ENCODE results near the gene MXI1.

Gene MXI1

DNA sequence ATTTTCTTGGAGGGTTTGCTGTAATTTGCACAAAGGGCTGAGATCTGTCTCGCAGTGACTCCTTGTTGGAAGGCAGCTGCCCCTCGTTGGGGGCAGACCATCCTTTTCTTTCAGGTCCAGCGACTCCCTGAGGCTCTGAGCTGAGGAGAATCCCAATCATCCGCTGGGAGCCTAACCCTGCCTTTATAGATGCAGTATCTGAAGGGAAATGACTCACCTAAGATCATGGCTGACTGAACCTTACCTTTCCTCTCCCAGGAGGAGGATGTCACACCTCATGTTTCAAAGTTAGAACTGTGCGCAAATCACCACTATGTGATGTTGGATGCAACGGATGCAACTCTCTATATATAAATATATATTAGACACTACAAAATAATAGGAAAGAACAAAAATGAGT, 36.4 kb upstream of the MXI1 start:
- in situ Hi-C loops (cut with MboI; ENCODE audit: low pct_unique_long_range_greater_than_20kb, low sequenced_read_pairs, unreplicated experiment) = no loop called here
- TF ChIP-seq, protein P1, sequence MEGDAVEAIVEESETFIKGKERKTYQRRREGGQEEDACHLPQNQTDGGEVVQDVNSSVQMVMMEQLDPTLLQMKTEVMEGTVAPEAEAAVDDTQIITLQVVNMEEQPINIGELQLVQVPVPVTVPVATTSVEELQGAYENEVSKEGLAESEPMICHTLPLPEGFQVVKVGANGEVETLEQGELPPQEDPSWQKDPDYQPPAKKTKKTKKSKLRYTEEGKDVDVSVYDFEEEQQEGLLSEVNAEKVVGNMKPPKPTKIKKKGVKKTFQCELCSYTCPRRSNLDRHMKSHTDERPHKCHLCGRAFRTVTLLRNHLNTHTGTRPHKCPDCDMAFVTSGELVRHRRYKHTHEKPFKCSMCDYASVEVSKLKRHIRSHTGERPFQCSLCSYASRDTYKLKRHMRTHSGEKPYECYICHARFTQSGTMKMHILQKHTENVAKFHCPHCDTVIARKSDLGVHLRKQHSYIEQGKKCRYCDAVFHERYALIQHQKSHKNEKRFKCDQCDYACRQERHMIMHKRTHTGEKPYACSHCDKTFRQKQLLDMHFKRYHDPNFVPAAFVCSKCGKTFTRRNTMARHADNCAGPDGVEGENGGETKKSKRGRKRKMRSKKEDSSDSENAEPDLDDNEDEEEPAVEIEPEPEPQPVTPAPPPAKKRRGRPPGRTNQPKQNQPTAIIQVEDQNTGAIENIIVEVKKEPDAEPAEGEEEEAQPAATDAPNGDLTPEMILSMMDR (IDR thresholded peaks at IDR 0.05; ENCODE audit: extremely low read depth, insufficient read depth, missing control alignments) = no peak
- DNase-seq (ENCODE audit: low spot score) = no peak

DNA sequence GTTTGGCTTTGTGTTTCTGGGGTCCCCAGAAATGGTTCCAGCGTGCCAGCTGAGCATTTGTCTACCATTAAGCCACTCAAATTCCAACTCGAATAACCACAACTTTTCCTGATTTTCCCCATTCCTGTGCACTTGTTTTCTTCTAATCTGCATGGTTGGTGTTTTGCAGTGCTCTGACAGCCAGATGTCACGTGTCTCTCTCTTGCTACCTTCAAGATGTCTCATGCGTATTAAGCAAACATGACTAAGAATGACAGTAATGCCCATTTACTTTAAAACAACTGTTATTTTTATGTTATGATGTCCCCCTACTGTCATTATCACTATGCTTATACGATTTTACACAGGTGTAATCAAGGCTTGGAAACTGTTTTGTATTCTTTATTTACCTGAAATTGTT, 35.2 kb upstream of the MXI1 start:
- in situ Hi-C loops (cut with MboI; ENCODE audit: low pct_unique_long_range_greater_than_20kb, low sequenced_read_pairs, unreplicated experiment) = no loop called here
- DNase-seq (ENCODE audit: low spot score) = no peak

DNA sequence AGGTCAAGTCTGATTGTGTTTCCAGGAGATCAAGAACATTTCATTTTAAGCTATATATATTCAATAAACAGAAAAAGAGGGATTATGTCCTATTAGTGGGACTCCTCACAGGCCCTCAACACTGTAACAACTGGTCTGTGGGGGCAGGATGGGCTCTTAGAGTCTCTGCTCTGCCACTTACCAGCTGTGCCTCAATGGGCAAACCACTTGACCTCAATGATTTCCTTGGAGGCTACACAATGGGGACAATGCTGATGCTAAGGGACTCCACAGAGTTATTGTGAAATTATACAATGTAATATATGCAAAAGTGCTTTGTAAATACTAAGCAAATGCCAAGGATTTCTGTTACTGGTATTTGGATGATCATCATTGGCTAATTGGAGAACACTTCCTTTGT, 33.2 kb upstream of the MXI1 start:
- in situ Hi-C loops (cut with MboI; ENCODE audit: low pct_unique_long_range_greater_than_20kb, low sequenced_read_pairs, unreplicated experiment) = no loop called here
- TF ChIP-seq, protein P1 (IDR thresholded peaks at IDR 0.05; ENCODE audit: extremely low read depth, insufficient read depth, missing control alignments) = no peak
- DNase-seq (ENCODE audit: low spot score) = no peak

More for the DNA sequence above, 35.2 kb upstream of the MXI1 start:
- TF ChIP-seq, protein P1 (IDR thresholded peaks at IDR 0.05; ENCODE audit: extremely low read depth, insufficient read depth, missing control alignments) = no peak

- TF ChIP-seq, protein P1 (IDR thresholded peaks at IDR 0.05; ENCODE audit: extremely low read depth, insufficient read depth, missing control alignments) = no peak
- in situ Hi-C loops (cut with MboI; ENCODE audit: low pct_unique_long_range_greater_than_20kb, low sequenced_read_pairs, unreplicated experiment) = no loop called here
These were observed 32.6 kb upstream of the MXI1 start for GRCh38 chr10:110174816-110175215.

DNA sequence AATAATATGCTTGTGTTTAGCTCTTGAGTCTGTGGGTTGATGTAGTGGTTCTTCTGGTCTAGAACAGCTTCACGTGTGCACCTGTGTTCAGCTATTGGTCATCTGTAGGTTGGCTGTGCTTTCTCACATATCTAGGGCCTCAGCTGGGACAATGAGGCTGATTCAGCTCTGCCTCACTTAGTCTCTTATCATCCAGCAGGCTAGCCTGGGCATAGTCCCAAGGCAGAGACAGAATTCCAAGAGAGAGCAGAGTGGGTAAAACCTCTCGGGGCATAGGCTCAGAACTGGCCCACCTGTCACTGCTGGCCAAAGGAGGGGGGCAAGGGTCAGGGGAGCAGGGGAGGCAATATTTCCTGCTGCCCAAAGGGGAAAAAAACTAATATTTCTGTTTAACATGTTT, 32.0 kb upstream of the MXI1 start:
- DNase-seq (ENCODE audit: low spot score) = no peak
- TF ChIP-seq, protein P1 (IDR thresholded peaks at IDR 0.05; ENCODE audit: extremely low read depth, insufficient read depth, missing control alignments) = no peak
- in situ Hi-C loops (cut with MboI; ENCODE audit: low pct_unique_long_range_greater_than_20kb, low sequenced_read_pairs, unreplicated experiment) = no loop called here

More at GRCh38 chr10:110174816-110175215, 32.6 kb upstream of the MXI1 start:
- DNase-seq (ENCODE audit: low spot score) = no peak

GRCh38 chr10:110176141-110177030, 31.0 kb upstream of the MXI1 start:
- no peak for DNase-seq (ENCODE audit: low spot score)
- in situ Hi-C loops (cut with MboI; ENCODE audit: low pct_unique_long_range_greater_than_20kb, low sequenced_read_pairs, unreplicated experiment) = no loop called here
- TF ChIP-seq, protein P1 (IDR thresholded peaks at IDR 0.05; ENCODE audit: extremely low read depth, insufficient read depth, missing control alignments) = no peak

Measured in GM13977 (cell line).